Measurements from ENCODE around the gene ADRM1.

ADRM1 gene

GRCh38 chr20:62310757-62311121 is 7.9 kb downstream of the ADRM1 start:
- no peak for DNase-seq (ENCODE audit: low spot score)

DNA sequence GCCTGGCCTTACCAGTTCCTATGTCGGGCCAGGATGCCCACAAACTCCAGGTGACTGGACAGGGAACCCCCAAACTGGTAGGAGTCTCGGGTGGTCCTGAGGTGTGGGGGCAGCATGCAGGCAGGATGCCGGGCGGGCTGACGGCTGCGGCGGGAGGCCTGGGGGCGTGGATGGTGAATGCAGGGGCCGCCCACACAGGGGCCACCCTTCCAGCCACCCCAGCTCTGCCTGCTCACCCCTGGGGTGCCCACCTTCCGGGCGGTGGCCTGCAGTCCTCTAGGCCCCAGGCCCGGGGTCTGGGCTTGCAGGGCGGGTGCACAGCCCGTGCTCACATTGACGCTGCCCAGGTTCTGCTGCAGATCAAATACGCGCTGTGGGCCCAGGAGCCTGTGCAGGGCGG is 8.4 kb downstream of the ADRM1 start:
- DNase-seq (ENCODE audit: low spot score), result no peak

GRCh38 chr20:62311832-62312661 is 9.2 kb downstream of the ADRM1 start:
- DNase-seq (ENCODE audit: low spot score), result no peak

GRCh38 chr20:62312662-62312977 is 9.8 kb downstream of the ADRM1 start:
- no peak for DNase-seq (ENCODE audit: low spot score)

- no peak for DNase-seq (ENCODE audit: low spot score)
These were observed 10.2 kb downstream of the ADRM1 start for GRCh38 chr20:62313021-62313420.

GRCh38 chr20:62313460-62314338 is 10.9 kb downstream of the ADRM1 start:
- DNase-seq (ENCODE audit: low spot score), result no peak

GRCh38 chr20:62314339-62314638 is 11.5 kb downstream of the ADRM1 start:
- DNase-seq (ENCODE audit: low spot score), result no peak

- DNase-seq (ENCODE audit: low spot score), result no peak
These were observed 12.0 kb downstream of the ADRM1 start for GRCh38 chr20:62314711-62315302.

DNA sequence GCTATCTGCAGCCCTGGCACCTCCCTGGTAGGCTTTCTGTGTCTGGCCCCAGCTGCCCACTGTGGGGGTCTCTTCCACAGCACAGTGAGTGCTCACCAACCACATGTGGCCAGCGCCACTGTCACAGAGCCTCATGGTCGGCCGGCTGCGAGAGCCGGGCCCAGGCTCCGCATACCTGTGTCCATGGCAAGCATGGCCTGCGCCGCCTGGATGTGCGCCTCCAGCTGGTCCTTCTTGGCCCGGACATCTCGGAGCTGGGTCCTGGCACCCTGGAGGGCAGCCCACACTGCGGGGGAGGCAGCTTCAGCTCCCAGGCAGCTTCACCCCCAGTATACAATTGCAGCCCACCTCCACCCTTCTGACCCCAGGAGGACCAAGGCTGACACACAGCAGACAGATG is 13.0 kb downstream of the ADRM1 start:
- no peak for DNase-seq (ENCODE audit: low spot score)

- no peak for DNase-seq (ENCODE audit: low spot score)
These were observed 13.8 kb downstream of the ADRM1 start for GRCh38 chr20:62316331-62317166.

DNA sequence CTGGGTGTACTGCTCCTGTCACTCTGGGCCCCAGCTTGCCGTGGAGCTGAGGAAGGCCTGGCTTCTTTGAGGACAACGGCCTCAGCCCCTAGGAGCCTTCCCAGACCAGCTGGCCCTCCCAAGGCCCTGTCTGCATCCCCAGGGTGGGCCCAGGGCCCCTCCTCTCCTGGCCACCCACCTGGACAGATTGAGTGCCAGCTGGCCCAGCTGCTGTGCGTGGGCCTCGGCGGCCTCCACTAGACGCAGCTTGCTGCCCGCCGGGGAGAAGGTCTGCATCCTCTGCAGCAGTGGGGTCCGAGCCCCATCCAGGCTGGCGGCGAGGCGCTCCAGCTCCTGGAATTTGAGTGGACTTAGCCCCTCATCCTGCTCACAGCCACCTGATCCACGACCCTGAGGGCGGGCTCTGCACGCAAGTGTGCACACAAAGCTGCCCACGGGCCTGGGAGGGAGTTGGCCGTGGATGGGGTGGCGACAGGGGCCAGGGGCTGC is 14.4 kb downstream of the ADRM1 start:
- DNase-seq (ENCODE audit: low spot score), result no peak

DNA sequence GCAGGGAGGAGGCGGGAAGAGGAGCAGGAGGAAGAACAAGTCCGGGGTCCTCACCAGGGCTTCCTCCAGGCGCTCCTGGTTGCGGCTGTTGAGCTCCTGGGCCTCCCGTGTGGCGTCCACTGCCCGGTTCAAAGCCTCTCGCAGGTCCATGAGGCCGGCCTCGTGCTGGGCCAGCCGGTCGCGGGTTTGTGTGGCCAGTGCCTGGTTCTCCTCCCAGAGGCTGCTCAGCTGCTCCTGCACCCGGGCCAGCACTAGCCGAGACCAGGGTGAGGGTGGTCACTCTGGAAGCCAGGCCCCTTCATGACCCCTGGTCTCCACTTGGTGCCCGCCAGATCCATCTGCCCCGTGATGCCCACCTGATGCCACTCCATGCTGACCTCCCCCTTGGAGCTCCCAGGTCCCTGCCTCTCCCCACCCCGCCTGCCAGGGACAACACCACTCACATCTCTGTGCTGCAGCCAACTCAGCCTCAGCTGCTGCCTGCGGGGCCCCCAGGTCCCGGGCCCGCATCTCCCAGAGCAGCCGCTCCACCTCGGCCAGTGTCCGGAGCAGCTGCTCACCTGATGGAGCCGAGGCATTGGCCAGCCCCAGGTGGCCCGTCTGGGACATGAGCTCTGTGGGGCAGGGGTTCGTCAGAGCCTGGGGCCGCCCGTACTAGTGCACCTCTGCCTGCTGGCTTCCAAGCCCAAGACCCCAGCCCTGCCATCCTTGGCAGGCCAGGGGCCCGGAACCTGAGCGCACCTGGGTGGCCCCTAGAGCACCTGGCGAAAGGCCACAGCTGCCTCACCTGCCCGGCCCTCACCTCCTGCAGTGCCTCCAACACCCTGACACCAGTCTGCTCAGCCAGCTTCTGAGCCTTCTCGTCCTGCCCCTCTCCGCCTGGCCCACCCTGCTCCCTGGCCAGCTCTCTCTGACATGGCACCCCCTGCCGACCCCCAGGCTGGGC is 15.9 kb downstream of the ADRM1 start:
- no peak for DNase-seq (ENCODE audit: low spot score)

DNA sequence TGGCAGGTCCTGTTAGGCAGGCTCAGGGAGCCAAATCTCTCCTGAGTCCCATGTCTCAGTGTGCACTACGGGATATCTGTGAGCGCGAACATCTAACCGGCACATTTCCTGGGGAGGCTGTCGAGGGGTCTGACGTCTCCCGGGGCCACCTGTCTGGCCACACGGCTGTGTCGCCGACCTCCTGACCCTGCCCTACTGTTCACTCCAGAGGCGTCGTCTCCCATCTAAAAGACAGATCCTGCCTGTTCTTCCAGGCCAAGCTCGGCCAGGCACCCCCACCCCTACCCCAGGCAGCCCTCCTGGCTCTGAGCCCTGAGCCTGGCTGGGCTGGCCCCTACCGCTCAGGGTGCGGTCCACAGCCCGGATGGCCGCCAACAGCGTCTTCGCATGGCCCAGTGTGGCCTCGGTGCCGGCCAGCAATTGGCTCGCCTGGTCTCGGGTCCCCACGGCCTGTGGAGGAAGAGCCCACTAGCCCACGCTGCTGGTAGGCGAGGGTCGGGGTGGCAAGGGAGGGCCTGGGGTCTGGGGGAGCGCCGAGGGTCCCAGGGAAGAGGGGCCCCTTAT is 16.6 kb downstream of the ADRM1 start:
- DNase-seq (ENCODE audit: low spot score), result no peak

DNA sequence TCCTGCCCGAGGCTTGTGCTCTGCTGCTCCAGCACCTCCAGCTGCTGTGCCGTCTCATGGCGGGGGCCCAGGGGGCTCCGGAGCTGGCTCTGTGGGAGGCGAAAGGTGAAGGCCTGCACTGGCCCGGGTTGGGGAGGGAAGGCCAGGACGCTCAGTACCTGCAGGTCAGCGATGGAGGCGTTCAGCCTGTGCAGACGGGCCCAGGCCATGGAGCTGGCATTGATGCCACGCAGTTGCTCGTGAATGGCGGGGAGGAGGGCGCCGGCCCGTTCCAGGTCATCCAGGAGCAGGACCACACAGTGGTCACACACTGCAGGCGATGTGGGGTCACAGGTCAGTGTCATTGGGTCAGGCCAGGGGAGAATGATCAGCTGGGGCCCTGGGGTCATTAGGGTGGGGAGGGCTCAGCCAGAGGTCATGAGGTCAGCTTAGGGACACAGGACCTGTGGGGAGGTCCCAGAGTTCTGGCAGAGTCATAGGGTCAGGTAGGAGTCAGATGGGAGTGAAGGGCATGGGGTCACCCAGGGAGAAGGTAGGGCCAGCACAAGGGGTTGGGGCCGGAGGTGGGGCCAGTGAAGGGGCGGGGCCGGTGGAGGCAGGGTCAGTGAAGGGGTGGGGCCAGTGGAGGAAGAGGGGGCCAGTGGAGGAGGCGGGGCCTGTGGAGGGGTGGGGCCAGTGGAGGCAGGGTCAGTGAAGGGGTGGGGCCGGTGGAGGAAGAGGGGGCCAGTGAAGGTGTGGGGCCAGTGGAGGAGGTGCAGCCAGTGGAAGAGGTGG is 18.0 kb downstream of the ADRM1 start:
- DNase-seq (ENCODE audit: low spot score), result peak; percentile 80

- DNase-seq (ENCODE audit: low spot score), result peak; percentile 88
These were observed 18.7 kb downstream of the ADRM1 start for GRCh38 chr20:62321521-62321948.

DNA sequence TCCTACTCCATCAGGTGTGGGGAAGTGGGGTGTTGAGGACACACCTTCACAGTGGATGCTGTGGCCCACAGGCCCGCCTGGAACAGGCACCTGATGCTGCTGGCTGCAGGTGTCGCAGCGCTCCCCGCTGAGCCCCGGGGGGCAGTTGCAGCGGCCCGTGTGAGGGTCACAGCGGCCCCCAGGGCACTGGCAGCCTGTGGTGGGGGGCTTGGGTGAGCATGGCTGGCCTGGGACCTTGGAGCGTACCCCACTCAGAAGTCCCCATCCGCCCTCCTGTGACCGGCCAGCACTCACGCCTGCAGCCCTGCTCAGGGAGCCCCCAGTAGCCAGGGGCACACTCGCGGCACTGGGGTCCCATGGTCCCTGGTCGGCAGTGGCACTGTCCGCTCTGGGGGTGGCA is 19.2 kb downstream of the ADRM1 start:
- DNase-seq (ENCODE audit: low spot score), result no peak

- peak; percentile 45 for DNase-seq (ENCODE audit: low spot score)
These were observed 19.8 kb downstream of the ADRM1 start for GRCh38 chr20:62322492-62323041.

DNA sequence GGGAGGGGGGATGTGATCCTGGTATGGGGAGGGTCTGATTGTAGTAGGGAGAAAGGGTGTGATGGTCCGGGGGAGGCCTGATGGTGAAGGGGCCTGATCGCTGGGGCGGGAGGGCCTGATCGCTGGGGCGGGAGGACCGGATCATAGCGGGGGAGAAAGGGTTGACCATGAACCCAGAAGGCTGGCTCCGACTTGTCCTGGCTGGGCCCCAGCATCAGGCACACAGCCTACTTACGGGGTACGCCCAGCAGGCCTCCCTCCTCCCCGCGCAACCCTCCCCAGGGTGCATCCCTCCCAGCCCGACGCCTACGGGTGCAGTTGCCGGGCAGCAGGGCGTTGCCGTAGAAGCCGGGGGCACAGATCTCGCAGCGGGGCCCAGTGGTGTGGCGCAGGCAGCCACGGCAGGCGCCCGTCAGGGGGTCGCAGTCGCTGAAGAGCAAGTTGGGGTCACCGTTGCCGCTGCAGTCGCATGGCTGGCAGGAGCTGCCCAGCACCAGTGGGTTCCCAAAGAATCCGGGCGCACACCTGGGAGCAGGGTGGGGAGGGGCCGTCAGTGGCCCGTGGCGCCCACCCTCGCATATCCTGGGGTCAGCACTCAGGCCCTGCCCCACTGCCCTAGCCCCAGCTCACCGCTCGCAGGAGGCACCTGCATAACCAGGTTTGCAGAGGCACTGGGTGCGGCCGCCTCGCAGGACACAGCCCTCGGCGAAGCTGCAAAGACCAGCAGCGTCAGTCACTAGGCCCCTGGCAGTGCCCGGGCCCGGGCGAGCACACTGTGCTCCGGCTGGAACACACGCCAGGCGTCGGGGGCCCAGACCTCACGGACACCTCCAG is 20.6 kb downstream of the ADRM1 start:
- DNase-seq (ENCODE audit: low spot score), result no peak
